Stimulated activated CD8-positive, alpha-beta memory T cell treated with anti-CD3 and anti-CD28 coated beads, Interleukin-15, amount 100 ng/mL, for 4 hours (primary cell): ENCODE measurements around the gene CDC6.

Experiments
- DNase-seq, 2 donors: peaks; one replicate each; pipeline ENCODE4 v3.0.0-alpha.2; 2020; ENCODE audit warnings: low read depth in 2 of 2

The CDC6 gene

GRCh38 chr17:40323391-40324381 lies 36.0 kb downstream of the CDC6 start:
- DNase-seq = peak; percentile 66 to 77

- DNase-seq = no peak
These were observed 37.7 kb downstream of the CDC6 start for GRCh38 chr17:40325156-40326013.

GRCh38 chr17:40326014-40326831 lies 38.5 kb downstream of the CDC6 start:
- DNase-seq = no peak

- DNase-seq = no peak
These were observed 39.1 kb downstream of the CDC6 start for GRCh38 chr17:40326832-40327199.

GRCh38 chr17:40327244-40327729 lies 39.6 kb downstream of the CDC6 start:
- DNase-seq = no peak

GRCh38 chr17:40327735-40328385 lies 40.2 kb downstream of the CDC6 start:
- DNase-seq = no peak

- DNase-seq = no peak
These were observed 40.7 kb downstream of the CDC6 start for GRCh38 chr17:40328386-40328766.

- DNase-seq = no peak
These were observed 42.4 kb downstream of the CDC6 start for GRCh38 chr17:40329839-40330794.

- DNase-seq = no peak
These were observed 43.3 kb downstream of the CDC6 start for GRCh38 chr17:40330850-40331470.

- DNase-seq = no peak
These were observed 44.3 kb downstream of the CDC6 start for GRCh38 chr17:40331743-40332641.

GRCh38 chr17:40333781-40334448 lies 46.2 kb downstream of the CDC6 start:
- no peak for DNase-seq

- DNase-seq = no peak
These were observed 47.9 kb downstream of the CDC6 start for GRCh38 chr17:40335620-40336019.

GRCh38 chr17:40337351-40337750 lies 49.7 kb downstream of the CDC6 start:
- DNase-seq = no peak

- DNase-seq = no peak
These were observed 50.4 kb downstream of the CDC6 start for GRCh38 chr17:40338058-40338457.

- no peak for DNase-seq
These were observed 51.4 kb downstream of the CDC6 start for GRCh38 chr17:40338941-40339649.

- DNase-seq = no peak
These were observed 52.6 kb downstream of the CDC6 start for GRCh38 chr17:40340327-40340726.
